Ishikawa (cell line): ENCODE data around the gene PDE4D.

Experiments used
- FOXM1 ChIP-seq: IDR thresholded peaks from 2 replicates; pipeline ENCODE4 v1.6.1; 2012; ENCODE audit warnings: low read depth, borderline replicate concordance
- ZBTB7A ChIP-seq: IDR thresholded peaks from 2 replicates; pipeline ENCODE4 v1.6.1; 2012; ENCODE audit warnings: low read depth

DNA sequence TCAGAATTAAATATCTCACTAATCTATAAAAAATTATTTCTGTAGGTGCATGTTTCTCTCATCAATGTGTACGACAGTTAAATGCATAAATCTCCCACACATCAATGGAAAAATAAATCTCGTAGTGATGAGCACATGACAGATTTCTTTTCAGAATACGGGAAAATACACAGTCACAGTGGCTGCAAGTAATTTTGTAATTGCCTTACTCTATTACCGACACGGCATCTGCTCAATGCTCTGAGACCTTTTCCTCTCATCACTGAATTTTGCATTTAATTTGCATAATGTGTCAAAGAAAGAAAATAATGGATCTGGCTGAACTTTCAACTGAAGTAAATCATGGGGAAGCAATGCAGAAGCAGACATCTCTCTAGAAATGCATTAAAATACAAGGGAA lies 37.2 kb downstream of the PDE4D start:
- TF ChIP-seq ZBTB7A (no peak), FOXM1 (no peak)
